Amniotic epithelial cell (primary cell): ENCODE data around the gene CTSZ.
"Not testable (repeated sequence)": the region's sequence is repeated elsewhere in the genome, so short reads cannot be mapped to it uniquely, and the experiment has no call there.

Experiments used
- DNase-seq: peaks from one replicate; pipeline ENCODE4 v3.0.0-alpha.2; 2010; ENCODE audit warnings: low read depth

The CTSZ gene

DNA sequence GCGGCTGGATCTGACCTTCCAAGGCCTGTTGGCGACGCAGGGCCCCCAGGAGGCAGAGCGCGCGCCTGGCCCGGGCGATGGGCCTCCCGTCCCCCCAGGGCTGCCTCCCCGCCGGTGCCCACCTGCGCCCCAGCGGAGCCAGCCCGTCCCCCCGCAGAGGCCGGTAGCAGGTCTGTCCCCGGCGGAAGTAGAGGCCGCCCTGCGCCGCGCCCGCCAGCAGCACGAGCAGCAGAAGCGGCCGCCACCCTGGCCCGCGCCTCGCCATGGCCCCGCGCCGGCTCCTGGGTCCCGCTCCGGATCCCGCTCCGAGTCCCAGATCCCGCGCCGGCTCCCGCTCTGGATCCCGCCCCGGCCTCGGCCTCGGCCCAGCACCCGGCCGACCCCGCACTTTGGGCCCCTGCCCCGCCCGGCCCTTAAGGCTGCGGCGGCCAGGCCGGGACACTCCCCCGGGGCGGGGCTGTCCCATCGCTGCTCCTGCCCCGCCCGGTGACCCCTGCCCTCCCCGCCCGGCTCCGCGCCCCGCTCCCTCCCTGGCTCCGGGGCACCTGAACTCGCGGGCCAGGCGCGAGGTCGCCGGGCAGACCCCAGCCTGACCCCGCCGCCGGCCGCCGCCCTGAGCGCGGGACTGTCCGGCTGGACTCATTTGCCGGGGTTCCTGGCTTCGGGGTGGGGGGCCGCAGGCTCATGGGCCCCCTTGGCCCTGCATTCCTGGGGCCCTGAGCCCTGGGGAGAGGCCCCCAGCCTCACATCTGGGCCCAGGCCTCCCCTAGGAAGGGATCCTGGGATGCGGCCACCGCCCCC lies at the start of gene CTSZ:
Gene CTSZ (minus strand): TSS at position 391 of the 801 bp plus-strand sequence. CDS start 126 bp downstream, at position 265.
- peak; percentile 17 for DNase-seq

DNA sequence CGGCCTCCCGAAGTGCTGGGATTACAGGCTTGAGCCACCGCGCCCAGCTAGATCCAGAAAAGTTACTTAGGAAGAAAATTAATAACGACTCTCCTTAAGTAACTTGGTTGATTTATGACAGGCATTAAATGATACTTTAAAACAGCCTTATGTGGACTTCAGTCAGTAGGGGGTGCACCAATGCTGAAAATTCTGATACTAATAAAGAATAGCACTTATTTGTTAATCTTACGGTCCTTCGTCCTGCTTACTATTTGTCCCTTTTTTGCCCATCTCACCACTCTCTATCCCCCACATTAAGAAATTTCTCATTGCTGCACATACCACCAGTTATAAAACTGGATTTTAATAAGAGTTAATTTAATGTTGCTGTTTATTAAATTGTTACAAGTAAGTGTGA lies 48.2 kb upstream of the CTSZ start:
- peak; percentile 48 for DNase-seq

DNA sequence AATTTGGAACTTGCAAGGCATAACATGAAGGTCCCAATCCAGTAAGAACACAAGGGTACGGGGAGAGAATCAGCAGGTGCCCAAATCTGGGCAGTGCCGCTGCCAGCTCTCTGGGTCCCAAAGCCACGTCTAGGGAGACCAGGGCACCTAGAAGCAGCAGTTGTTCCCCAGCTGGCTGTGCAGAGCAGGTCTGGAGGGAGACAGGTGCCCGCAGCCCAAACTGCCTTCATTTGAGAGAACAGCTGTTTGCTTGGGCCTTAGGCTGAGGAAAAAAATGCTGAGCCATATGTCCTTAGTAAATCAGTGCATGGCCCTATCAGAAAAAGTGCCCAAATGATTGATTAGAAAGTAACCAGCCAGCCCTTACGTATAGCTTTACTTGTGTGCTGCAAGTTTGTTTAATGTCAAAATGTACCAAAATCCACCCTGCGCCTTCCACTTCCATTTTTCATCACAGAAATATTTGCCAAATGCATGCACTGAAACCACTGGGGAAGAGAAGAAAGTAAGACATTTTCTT lies 44.7 kb upstream of the CTSZ start:
- DNase-seq = no peak

DNA sequence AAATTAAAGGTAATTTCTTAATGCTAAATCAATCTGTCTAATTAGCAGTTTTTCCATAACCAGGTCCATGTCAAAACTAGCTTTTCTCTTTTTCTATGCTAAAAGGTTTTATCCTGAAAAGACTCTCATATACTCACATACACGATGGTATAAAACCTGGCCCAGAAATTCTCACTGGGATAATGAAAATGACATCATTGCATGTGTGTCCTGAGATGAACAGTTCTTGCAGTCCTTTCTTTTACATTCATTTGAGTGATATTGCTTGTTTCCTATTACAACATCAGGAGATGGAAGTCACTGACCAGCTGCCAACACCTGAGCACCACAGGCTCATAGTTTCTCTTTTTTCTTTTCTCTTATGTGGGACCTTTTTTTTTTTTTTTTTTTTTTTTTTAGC lies 43.4 kb upstream of the CTSZ start:
- DNase-seq = no peak

DNA sequence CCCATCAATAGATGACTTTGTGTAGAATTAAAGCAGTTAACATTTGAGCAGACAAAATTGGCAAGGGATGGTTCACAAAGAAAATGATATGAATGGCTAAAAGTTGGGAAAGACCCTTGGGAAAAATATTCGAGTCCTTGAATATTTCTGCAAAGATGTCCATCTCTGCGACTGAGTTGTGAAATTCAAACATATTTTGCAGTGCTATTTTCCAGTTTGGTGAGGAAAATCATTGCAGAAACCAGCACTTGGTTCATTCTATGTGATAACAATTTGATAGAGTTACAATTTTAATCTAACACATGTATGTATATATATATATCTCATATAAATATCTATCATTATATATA lies 41.6 kb upstream of the CTSZ start:
- peak; percentile 11 for DNase-seq

DNA sequence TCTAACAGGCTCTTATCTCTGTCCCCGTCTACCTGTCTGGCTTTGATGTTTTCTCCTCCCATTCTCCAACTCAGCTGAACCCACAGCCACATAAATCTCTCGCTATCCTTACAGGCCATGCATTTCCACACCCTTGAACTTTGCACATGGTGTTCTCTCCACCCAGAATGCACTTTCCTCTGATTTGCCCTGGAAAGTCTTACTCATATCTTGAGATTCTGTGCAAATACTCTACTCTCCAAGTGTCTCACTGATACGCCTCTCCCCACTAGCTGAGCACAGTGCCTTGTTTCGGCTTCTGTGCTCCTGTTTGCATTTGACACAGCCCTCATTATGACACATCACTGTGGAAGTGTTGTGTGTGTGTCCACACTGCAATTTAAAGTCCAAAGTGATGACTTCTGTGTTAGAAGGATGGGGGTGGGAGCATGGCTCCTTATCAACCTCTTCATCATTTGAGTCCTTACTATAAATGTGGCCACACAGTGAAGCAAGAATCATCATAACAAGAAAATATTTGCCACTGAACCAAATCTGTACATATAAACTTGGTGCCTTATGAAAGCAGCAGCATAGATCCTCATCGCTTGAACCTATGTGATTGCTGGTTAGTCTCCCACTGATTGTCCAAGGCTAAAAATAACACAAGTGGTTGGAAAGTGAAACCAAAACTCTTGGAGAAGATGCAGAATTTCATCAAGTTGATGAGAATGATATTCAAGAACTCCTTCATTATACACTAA lies 41.1 kb upstream of the CTSZ start:
- DNase-seq = peak; percentile 93

DNA sequence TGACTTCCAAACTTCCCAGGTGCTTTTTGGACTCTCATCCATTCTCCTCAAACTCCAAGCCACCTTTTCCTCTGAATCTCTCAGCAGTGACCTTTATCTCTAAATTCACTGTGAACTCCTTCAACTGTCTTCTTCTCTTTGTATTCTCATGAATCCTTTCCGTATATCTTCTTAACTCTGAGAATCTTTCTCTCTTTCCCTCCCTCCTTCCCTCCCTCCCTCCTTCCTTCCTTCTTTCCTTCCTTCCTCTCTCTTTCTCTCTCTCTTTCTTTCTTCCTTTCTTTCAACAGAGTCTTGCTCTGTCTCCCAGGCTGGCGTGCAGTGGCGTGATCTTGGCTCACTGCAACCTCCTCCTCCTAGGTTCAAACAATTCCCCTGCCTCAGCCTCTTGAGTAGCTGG lies 39.8 kb upstream of the CTSZ start:
- DNase-seq = no peak

DNA sequence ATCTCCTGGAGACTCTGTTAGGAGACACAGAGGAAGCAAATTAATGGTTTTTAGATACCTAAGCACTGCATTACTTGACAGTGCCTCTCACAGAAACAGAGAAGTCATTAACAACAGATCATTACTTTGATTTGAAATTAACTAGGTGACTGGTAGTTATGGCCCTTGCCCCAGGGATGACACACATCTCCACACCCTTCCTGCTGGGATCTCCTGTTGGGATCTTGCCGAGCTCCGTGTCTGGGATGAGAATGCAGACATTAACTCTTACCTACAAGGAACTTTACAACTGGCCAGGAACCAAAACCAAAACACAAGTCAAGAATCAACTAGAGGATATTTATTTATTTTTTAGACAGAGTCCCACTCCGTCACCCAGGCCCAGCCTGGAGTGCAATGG lies 37.7 kb upstream of the CTSZ start:
- no peak for DNase-seq

DNA sequence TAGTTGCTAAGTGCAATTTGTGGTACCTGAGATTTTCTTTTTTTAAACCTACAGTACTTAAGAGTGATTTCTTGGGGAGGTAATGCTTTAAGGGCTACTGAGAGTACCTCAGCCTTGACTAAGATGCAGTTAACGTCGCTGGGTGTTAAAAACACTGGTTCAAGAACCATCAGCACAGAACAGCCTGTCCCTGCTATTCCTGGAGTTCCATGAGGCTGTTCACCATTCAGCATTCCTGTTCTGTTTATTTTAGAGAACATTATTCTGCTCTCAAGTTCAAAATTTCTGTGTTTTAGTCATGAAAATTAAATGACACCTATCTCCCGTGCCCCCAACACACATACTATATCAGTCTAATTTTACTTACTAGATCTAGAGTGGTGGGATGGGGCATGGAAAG lies 37.2 kb upstream of the CTSZ start:
- DNase-seq = no peak

DNA sequence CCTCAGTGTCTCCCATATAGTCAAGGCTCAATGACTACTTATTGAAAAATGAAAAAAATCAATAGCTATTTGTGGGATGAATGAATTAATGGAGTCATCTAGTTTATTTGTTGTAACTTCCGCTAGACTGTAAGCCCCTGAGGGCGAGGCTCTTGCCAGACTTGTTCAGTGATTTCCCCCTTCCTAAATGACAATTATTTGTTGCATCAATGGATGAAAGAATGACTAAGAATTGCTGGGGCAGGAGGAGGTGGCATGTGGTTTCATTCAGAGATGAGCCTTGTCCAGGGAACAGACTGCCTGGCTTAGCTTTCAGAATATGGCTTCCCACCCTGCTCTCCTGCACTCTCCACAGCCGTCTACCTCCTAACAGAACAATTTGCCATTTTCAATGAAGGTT lies 36.6 kb upstream of the CTSZ start:
- no peak for DNase-seq

DNA sequence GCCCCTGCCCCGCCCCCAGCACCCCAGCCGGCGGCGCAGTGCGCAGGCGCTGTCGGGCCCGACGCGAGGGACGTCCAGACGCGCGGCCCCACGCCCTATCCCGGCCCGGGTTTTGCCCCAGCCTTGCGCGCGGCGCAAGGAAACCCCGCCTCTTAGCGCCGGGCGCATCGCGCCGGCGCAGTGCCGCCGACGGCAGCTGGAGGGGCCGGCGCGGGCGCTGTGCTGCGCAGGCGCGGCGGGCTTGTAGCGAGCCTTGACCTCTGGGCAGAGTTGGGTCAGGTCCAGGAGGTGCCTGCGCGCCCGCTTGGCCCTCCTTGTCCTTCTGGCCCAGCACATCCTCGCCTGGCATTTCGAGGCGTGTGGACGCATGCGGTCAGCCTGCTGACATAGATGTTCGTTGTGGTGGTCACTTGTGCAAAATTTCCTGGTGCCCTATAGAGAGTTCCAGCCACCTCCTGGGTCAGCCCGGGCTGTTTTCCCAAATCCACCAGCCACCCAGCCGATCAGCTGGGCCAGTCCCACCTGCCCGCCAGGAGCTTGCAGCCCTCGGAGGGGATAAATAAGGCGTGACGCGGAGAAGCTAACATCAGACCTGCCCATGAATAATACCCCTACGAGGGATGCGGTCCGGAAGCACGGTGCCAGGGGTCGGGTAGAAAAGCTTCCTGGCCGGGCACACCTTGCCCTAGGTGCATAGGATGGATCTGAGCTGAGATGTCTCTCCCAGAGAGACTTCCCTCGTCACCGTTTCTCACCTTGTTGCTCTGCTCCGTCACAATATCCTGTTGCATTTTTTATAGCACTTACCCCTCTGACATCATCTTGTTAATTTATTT lies 36.0 kb upstream of the CTSZ start:
- DNase-seq = peak; percentile 76

DNA sequence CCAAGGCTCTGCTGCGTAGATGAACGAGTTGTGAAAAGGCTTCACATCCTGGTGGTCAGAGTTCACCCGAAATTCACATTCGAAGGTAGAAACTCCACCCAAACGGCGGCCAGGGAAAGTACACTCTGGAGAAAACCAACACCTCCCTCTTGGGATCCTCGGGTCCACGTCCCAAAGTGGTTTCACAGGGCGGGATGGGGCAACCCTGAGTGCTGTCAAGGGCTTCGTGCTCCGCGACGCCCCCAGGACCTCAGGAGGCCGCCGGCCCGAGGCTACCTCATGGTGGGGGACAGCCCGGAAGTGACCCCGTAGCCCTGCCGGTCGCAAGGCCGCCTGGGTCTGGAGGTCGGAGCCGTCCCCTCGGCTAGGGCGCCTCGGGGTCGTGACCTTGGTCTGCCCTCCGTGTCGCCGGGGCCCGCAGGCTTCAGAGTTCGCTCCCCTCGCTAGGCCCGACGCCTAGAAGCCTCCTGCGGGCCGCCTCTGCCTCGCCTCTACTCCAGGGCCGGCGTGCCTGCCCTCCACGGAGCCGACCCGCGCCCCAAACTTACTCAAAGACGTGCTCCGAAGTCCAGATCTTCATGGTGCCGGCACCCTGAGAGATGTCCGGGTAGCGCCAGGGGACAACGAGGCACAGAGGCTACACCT lies 35.2 kb upstream of the CTSZ start, which contains the start of gene PRELID3B:
Gene PRELID3B (minus strand): TSS at position 636 of the 645 bp plus-strand sequence. CDS start 56 bp downstream, at position 580.
- peak; percentile 8 for DNase-seq

DNA sequence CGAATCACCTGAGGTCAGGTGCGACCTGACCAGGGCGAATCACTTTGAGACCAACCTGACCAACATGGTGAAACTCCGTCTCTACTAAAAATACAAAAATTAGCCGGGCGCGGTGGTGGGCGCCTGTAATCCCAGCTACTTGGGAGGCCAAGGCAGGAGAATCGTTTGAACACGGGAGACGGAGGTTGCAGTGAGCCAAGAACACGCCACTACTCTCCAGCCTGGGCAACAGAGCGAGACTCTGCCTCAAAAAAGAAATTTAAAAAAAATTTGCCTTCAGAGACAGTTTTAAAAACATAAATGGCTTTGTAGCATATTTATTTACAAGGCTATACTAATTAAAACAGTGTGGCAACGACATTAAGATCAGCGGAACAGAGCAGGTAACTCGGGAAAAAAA lies 34.4 kb upstream of the CTSZ start:
- not testable (repeated sequence) for DNase-seq

DNA sequence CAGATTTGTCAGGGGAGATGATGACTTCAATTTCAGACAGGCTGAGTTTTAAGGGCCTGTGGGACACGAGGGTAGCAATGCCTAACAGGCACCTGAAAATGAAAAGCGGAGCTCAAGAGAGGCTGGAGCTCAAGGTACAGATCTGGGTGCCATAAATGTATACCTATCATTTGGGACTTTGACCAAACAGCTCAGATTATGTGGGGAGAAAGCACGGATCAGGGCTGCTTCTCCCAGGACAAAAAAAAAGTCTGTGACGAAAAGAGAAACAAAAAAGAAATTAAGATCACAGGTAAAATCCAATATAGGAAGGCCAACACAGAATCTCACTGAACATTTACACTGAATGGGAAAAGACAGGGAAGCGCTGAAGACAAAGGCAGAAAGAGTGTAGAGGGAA lies 33.6 kb upstream of the CTSZ start:
- DNase-seq = no peak

DNA sequence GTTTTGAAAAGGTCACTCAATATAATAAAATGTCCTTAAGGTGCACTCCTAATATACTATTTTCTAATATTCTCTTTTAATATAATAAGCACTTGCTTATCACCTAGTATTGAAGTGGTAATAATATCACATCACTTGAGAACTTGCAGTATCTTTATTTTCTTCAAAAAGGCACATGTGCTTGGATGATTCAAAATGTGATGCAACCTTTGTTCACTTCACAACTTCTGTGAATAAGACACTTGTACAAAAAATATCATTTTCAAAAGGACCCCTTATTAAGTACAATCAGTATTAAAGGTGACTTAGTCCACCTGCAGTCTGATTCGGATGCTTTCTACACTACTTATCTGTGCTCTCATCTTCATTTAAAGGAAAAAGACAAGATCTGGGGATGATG lies 32.2 kb upstream of the CTSZ start:
- DNase-seq = peak; percentile 62

DNA sequence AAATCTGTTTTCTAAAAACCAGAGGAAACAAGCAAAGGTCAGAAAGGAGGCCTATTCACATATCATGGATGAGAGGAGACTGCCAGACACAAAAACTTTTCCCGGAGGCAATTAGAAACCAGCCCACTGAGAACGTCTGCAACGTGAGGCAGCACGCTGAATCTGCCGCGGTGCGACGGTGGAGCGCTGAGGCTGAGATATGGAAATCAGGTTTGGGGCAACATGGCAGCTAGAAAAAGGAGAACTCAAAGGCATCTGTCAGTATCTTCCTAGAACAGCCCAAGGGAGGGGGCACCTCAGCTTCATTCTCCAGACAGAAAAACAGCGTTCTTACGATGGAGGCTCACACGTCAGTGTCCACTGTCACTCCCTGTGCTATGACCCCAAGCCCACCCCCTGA lies 30.3 kb upstream of the CTSZ start:
- DNase-seq = no peak

DNA sequence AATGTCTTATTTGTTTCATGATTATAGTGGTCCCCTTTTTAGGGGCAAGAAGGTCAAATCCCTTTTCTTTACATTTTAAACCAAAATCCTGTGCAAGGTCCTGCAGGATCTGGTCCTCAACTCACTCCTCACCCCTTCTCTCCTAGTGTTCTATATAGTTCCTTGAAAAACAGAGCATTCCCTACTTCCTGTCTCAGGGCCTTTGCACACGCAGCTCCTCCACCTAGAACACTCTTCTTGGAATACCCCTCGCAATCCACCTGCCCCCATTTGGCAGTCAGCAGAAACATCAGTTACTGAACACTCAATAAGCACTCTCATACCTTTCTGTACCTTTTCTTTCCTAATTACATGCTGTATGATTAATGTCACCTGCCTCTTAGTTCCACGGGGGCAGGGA lies 28.3 kb upstream of the CTSZ start:
- DNase-seq = no peak

DNA sequence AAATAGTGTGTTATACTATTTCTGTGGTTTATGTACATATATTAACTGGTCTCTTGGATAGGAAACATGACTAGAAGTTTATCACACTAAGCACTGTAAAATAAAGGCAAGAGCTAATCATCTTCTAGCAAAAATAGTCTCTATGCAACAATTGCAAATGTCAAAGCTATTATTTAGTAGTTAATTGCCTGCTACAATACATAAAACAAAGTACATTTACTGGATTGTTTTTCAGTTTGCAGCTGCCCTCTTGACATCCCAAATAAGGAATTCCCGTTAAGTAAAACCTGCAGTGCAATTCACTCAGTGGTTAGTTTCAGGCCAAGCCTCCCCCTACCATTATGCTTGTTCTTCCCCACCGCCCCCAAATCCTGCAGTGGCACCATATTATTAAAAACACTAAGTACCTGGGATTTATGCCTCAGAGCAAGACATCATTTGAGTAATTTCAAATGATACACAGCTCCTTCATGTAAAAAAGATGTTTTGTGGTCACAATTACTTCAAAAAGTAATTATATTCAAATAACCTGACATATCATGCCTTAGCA lies 26.6 kb upstream of the CTSZ start:
- no peak for DNase-seq

DNA sequence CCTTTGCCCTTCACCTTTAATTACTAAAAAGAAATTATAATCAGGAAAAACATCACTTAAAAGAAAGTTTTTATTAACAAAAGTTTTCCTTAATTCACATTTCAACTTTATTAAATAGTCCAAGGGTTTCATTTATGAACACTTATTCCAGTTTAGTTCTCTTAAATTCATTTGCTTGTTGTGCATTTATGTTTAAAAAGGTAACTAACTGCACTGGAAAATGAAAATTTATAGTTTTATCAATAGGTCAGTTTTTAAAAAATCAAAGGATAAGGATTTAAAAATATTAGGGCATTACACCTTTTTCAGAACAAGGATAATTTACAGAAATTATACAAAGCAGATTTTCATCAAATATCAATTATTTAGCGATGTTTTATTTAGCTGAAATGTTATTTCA lies 26.0 kb upstream of the CTSZ start:
- no peak for DNase-seq

DNA sequence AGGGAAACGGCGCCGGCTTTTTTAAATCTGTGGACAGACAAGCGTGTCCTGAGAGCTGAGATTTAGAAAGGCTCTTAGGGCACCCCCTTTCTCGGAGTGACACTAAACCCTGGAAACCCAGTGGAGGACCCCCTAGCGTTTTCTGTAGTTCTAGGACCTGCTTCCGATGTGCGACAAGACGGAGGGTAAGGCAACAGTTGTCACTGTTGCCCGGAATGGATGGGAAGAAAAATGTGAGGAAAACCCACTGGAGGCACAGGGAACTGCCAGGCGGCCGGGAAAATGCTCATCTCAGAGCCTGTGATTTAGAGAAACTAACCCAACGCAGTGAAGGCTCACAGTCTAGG lies 25.6 kb upstream of the CTSZ start:
- DNase-seq = peak; percentile 32

DNA sequence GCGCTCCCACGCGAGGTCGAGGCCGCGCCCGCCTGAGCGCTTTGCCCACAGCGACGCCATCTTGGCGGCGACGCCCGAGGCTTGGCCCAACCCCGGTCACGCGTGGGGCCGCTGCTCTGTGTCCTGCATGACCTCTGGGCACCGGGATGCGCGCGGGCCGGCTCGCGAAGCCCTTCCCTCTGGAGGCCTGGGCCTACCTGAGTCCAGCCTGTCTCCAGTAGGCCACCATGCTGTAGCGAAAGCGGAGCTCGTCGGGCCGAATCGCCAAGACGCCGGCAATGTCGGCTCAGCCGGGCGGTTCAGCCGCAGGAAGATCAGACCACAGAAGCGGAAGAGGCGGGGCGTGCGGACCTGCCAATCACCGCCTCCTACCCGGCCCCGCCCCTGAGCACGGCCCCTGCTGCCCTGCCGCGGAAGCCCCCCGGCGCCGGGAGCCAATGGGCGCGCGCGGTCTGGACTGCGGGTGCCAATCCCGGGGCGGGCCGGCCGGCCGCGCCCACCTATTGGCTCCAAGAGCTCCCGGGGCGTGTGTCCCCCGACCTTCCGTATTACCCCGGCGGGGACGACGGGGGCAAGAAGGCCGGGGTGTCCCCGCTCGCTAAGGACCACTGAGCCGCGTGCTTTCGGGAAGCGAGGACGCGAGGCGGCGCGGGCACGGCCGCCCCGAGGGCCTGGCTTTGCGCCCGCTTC lies 25.1 kb upstream of the CTSZ start, which contains the start of gene ATP5F1E:
Gene ATP5F1E (minus strand): TSS at position 313 of the 690 bp plus-strand sequence. CDS start 84 bp downstream, at position 229.
- peak; percentile 88 for DNase-seq
